Measurements from ENCODE around the gene USP53.
"Not testable (repeated sequence)": the region's sequence is repeated elsewhere in the genome, so short reads cannot be mapped to it uniquely, and the experiment has no call there.

The USP53 gene

GRCh38 chr4:119212234-119212963 lies at the start of gene USP53:
Gene USP53, plus strand, starts transcription at chr4:119212713. Its CDS starts 27,047 bp downstream, at chr4:119239760.
- DNase-seq (ENCODE audit: low spot score) = peak; percentile 57

GRCh38 chr4:119165767-119166166 lies 46.7 kb upstream of the USP53 start:
- no peak for DNase-seq (ENCODE audit: low spot score)

- no peak for DNase-seq (ENCODE audit: low spot score)
Observed at GRCh38 chr4:119170195-119170594, 42.3 kb upstream of the USP53 start.

GRCh38 chr4:119172223-119172622 lies 40.3 kb upstream of the USP53 start:
- no peak for DNase-seq (ENCODE audit: low spot score)

GRCh38 chr4:119173729-119174361 lies 38.7 kb upstream of the USP53 start:
- DNase-seq (ENCODE audit: low spot score) = not testable (repeated sequence)

GRCh38 chr4:119179011-119179410 lies 33.5 kb upstream of the USP53 start:
- DNase-seq (ENCODE audit: low spot score) = no peak

GRCh38 chr4:119184128-119184527 lies 28.4 kb upstream of the USP53 start:
- no peak for DNase-seq (ENCODE audit: low spot score)

GRCh38 chr4:119189638-119190037 lies 22.9 kb upstream of the USP53 start:
- DNase-seq (ENCODE audit: low spot score) = no peak

GRCh38 chr4:119190354-119190753 lies 22.2 kb upstream of the USP53 start:
- no peak for DNase-seq (ENCODE audit: low spot score)

- DNase-seq (ENCODE audit: low spot score) = no peak
Observed at GRCh38 chr4:119191505-119191904, 21.0 kb upstream of the USP53 start.

GRCh38 chr4:119197772-119198212 lies 14.7 kb upstream of the USP53 start:
- no peak for DNase-seq (ENCODE audit: low spot score)

GRCh38 chr4:119204916-119205315 lies 7.6 kb upstream of the USP53 start:
- DNase-seq (ENCODE audit: low spot score) = no peak

- DNase-seq (ENCODE audit: low spot score) = no peak
Observed at GRCh38 chr4:119205690-119206089, 6.8 kb upstream of the USP53 start.

- no peak for DNase-seq (ENCODE audit: low spot score)
Observed at GRCh38 chr4:119206178-119206577, 6.3 kb upstream of the USP53 start.

- DNase-seq (ENCODE audit: low spot score) = no peak
Observed at GRCh38 chr4:119207051-119207450, 5.5 kb upstream of the USP53 start.

GRCh38 chr4:119209077-119209476 lies 3.4 kb upstream of the USP53 start:
- no peak for DNase-seq (ENCODE audit: low spot score)

- no peak for DNase-seq (ENCODE audit: low spot score)
Observed at GRCh38 chr4:119209586-119209985, 2.9 kb upstream of the USP53 start.

- no peak for DNase-seq (ENCODE audit: low spot score)
Observed at GRCh38 chr4:119210775-119211174, 1.7 kb upstream of the USP53 start.

- DNase-seq (ENCODE audit: low spot score) = no peak
Observed at GRCh38 chr4:119211867-119212233, 663 bp upstream of the USP53 start.

- peak; percentile 20 for DNase-seq (ENCODE audit: low spot score)
Observed at GRCh38 chr4:119212964-119213606, 572 bp downstream of the USP53 start.

- DNase-seq (ENCODE audit: low spot score) = no peak
Observed at GRCh38 chr4:119218093-119218492, 5.6 kb downstream of the USP53 start.

- DNase-seq (ENCODE audit: low spot score) = no peak
Observed at GRCh38 chr4:119221412-119221811, 8.9 kb downstream of the USP53 start.

GRCh38 chr4:119227690-119228089 lies 15.2 kb downstream of the USP53 start:
- no peak for DNase-seq (ENCODE audit: low spot score)

All from HuH-7.5 (cell line).